Fibroblast of the conjunctiva (primary cell): ENCODE data around the gene EGF.
"Not testable (repeated sequence)": the region's sequence is repeated elsewhere in the genome, so short reads cannot be mapped to it uniquely, and the experiment has no call there.

ENCODE experiments used
- DNase-seq: peaks from one replicate; pipeline ENCODE4 v3.0.0-alpha.2; 2010; ENCODE audit warnings: low read depth

Gene EGF

GRCh38 chr4:110039164-110039563, 126.5 kb downstream of the EGF start:
- not testable (repeated sequence) for DNase-seq

GRCh38 chr4:110041735-110042134, 129.1 kb downstream of the EGF start:
- DNase-seq, result no peak

DNA sequence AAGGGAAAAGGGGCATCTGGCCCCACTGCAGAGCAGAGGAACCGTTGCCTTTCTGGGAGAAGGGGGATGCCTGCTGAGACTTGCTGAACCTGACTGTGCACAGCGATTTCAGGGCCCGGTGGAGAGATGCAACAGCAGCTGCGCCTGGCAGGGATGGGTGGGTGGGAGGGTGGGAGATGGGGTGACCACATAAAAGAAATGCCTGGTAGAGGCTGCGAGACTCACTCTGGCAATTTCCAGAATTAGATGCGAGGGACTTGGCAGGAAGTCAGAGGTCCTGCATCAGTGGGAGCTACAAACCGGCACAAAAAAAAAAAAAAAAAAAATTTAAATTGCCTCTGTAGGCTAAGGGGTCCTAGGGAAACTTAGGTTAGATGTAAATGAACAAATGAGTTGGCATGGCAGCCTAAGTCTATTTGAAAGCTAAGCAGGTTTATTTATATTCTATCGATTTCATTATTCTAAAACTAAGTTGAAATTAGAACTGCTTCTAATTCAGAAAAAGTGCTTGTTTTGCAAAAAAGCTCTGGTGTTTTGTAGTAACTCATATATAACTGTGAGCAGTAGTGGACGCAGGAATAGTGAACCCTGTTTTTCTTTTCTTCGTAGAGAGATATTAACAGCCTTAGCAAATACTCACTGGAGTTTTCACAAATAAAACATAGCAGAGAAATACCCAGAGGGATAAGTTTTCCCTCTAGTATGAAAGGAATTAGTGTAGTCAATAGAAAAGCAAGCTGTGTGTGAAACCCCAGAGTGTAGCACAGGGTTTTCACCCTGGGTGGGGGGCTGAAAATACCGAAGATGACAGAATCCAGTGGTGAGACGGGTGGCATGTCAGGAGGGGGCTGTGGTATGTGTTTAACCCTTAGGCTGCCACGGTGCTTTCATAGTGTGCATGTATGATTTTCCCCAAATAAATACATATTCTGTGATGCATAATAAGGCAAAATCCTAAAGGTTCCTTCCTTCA, 130.1 kb downstream of the EGF start:
- no peak for DNase-seq

DNA sequence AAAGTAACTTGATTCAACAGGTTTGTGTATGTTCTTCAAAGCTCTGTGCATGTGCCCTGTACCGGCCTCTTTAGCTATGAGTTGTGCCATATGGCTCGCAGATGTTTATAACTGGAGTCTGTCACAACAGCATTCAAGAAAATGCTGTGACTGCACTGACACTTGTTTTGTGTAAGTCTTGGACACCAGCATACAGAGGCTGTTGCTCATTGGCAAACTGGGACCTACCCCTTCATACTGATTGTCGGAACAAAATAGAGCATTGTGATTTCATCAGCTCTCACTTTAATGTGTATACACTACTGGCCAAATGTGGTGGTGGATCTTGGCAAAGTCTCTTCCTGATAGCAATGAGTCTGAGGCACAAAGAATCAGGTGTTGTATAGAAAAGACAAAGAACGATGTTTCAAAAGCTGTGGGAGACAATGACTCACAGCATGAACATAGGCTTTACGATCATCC, 133.9 kb downstream of the EGF start:
- peak; percentile 17 for DNase-seq

GRCh38 chr4:110049951-110050925, 137.6 kb downstream of the EGF start:
- DNase-seq, result peak; percentile 45

DNA sequence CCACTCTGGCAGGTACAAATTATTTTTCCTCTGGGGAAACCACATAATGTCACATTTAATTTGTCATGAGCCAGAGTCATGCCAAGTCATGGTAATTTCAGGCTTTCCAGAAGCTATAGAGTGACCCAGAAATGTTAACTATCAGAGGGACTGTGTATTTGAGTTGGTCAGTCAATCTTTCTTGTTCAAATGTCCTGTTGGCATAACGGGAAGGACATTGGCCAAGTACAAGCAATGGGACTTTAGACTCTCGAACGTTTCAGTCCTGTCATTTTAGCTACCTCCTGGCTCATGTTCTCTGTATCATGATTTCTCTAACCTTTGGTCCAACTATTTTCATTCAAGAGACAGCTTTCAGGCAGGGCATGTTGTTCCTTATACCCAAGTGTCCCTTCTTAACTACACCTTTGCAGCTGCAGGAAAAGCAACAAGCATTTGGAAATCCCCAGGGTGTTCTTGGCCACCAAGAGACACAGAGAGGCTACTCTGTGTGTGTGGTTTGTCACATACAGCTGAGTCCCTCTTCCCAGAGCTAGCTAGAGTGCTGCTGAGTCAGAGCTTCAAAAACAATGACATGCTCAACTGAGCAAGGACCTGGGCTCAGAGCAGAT, 142.6 kb downstream of the EGF start:
- no peak for DNase-seq

GRCh38 chr4:110058677-110059076, 146.0 kb downstream of the EGF start:
- DNase-seq, result no peak

DNA sequence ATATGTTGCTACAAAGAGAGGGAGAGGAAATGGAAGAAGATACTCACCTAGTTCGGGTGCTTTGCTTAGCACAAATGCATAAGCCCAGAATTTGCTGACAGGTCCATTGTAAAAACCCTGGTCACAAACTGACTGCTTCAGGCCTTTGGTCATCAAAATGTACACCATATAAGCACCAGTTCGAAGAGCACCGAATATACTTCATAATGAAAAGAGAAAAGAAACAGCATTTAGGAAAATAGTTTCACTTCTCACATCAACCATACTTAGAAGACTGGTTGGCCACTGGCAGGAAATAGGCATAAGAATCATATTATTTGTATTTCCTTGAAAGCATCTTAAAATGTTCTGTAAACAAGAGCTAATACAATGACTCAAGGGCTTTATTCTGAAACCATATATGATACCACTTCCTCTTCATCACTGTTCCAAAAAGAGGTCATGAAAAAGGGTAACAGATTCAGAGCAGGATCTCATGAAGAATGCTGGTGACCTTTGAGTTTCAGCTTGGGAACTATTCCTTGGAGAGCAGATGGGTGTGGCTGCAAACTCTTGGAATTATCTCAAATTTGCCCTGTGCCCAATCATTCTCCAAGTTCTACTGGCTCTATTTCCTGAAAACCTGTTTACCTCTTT, 147.0 kb downstream of the EGF start:
- peak; percentile 10 for DNase-seq

DNA sequence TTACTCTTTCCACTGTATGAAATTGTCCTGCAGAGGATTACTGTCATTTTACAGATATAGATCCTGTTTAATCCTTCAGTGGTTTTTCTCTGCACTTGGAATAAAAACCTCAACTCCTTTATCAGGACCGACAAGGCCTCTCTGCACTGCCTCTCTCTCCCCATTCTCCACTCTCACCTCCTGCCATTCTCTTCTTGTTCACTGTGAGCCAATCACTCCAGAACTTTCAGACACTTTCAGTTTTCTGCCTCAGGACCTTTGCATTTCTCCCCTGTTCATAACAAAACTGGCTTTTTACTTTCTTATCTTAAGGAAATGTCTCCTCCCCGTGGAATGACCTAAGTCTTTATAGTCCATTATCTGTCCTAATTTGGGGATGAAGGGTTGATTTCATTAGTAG, 148.4 kb downstream of the EGF start:
- no peak for DNase-seq
